A549 (cell line): Measurements from ENCODE around the gene TCP11. TPM values are rescaled to one million over a fixed set of nuclear protein-coding genes. Genes with fewer than 3 reads are reported as not detected.

Source experiments
- ATAC-seq, 2 experiments: fragments of 200-7000 bp in 1 of 2; fragments of >200 bp in 1 of 2; cut with Nextera tagmentation in 1 of 2; cut with Tn5 transposase in 1 of 2; 3 replicates each; pipeline versions ENCODE4 v1.8.0 to v1.9.1; 2018 to 2020; ENCODE audit warnings: mild to moderate bottlenecking in 1 of 2, moderate library complexity in 1 of 2
- CTCF ChIA-PET: fragments of 300-600 bp; sonication (Branson Sonifier 250); formaldehyde crosslinking; extraction: SDS; loops from one replicate; lab custom pipeline; 2021; ENCODE audit warnings: antibody characterized with exemption, inconsistent platforms; lab: Yijun Ruan, JAX
- POLR2A ChIA-PET: fragments of 350-600 bp; formaldehyde crosslinking; extraction: SDS; loops from one replicate; lab custom pipeline; 2021; ENCODE audit warnings: antibody characterized with exemption, inconsistent platforms; lab: Yijun Ruan, JAX
- DNase-seq, 2 experiments: peaks; one replicate each; pipeline versions ENCODE4 v3.0.0 to v3.0.0-alpha.2; 2011 to 2016; ENCODE audit warnings: low read depth in 1 of 2, low spot score in 1 of 2
- FAIRE-seq: peaks from 2 replicates; lab custom pipeline; 2011; peaks lifted over from hg19 to GRCh38; lab: Jason Lieb, UNC
- H3K27ac ChIP-seq, 2 experiments: fragments of >200 bp; sonication (Bioruptor Twin); formaldehyde crosslinking; 3 replicates each; pipeline ENCODE4 v1.5.1; 2016 to 2017
- H3K4me1 ChIP-seq: fragments of >200 bp; sonication (Bioruptor Twin); formaldehyde crosslinking; 3 replicates; pipeline ENCODE4 v1.6.1; 2016
- H3K4me2 ChIP-seq: fragments of >200 bp; sonication (Bioruptor Twin); formaldehyde crosslinking; 3 replicates; pipeline ENCODE4 v1.6.1; 2016
- H3K4me3 ChIP-seq: fragments of >200 bp; sonication (Bioruptor Twin); formaldehyde crosslinking; 3 replicates; pipeline ENCODE4 v1.5.1; 2016
- H3K9me3 ChIP-seq: fragments of >200 bp; sonication (Bioruptor Twin); formaldehyde crosslinking; 3 replicates; pipeline ENCODE4 v1.6.1; 2016
- BHLHE40 ChIP-seq: IDR thresholded peaks from 2 replicates; pipeline ENCODE4 v1.6.1; 2012; ENCODE audit warnings: low read depth, low read length, inconsistent platforms
- CEBPB ChIP-seq, 2 experiments: fragments of >200 bp in 1 of 2; sonication (Bioruptor Twin) in 1 of 2; formaldehyde crosslinking in 1 of 2; IDR thresholded peaks; 2 replicates each; pipeline ENCODE4 v1.6.1; 2012 to 2016
- CHD4 ChIP-seq: fragments of 200-600 bp; sonication (generic); IDR thresholded peaks from 2 replicates; pipeline ENCODE4 v1.6.1; 2016; ENCODE audit warnings: antibody characterized with exemption, mild to moderate bottlenecking, borderline replicate concordance
- E2F6 ChIP-seq: IDR thresholded peaks from 2 replicates; pipeline ENCODE4 v1.6.1; 2012; ENCODE audit warnings: low read depth, borderline replicate concordance
- ELK1 ChIP-seq: fragments of 150-350 bp; IDR thresholded peaks from 2 replicates; pipeline ENCODE4 v1.6.1; 2014; ENCODE audit warnings: low read depth, mild to moderate bottlenecking, low read length
- FOSB ChIP-seq: fragments of 250-450 bp; sonication (Bioruptor Pico); IDR thresholded peaks from 2 replicates; pipeline ENCODE4 v1.5.0; 2020; ENCODE audit warnings: mild to moderate bottlenecking, moderate library complexity
- FOXS1 ChIP-seq: fragments of 250-450 bp; sonication (Bioruptor Pico); IDR thresholded peaks from 2 replicates; pipeline ENCODE4 v1.5.0; 2020; ENCODE audit warnings: mild to moderate bottlenecking, moderate library complexity
- GATA3 ChIP-seq: IDR thresholded peaks from 2 replicates; pipeline ENCODE4 v1.6.1; 2012; ENCODE audit warnings: borderline replicate concordance
- HEYL ChIP-seq: fragments of 250-450 bp; sonication (Bioruptor Pico); IDR thresholded peaks from 2 replicates; pipeline ENCODE4 v1.8.0; 2021; ENCODE audit warnings: mild to moderate bottlenecking, moderate library complexity
- HOXA7 ChIP-seq: fragments of 250-450 bp; sonication (Bioruptor Pico); IDR thresholded peaks from 2 replicates; pipeline ENCODE4 v1.5.0; 2020; ENCODE audit warnings: mild to moderate bottlenecking, moderate library complexity
- HOXB13 ChIP-seq: fragments of 250-450 bp; sonication (Bioruptor Pico); IDR thresholded peaks from 2 replicates; pipeline ENCODE4 v1.5.0; 2020; ENCODE audit warnings: low read depth, mild to moderate bottlenecking, moderate library complexity
- HOXB5 ChIP-seq: fragments of 250-450 bp; sonication (Bioruptor Pico); IDR thresholded peaks from 2 replicates; pipeline ENCODE4 v1.5.0; 2020; ENCODE audit warnings: mild to moderate bottlenecking, moderate library complexity
- JUN ChIP-seq, 2 experiments: fragments of >200 bp; sonication (Bioruptor Twin); formaldehyde crosslinking; IDR thresholded peaks; 2 replicates in 1 of 2; 3 replicates in 1 of 2; pipeline ENCODE4 v1.6.1; 2016 to 2017
- KDM5A ChIP-seq: fragments of 200-600 bp; sonication (generic); IDR thresholded peaks from 2 replicates; pipeline ENCODE4 v1.6.1; 2016; ENCODE audit warnings: antibody characterized with exemption, mild to moderate bottlenecking
- MAX ChIP-seq: IDR thresholded peaks from 2 replicates; pipeline ENCODE4 v1.6.1; 2012
- MAZ ChIP-seq: fragments of 150-350 bp; IDR thresholded peaks from 2 replicates; pipeline ENCODE4 v1.6.1; 2014; ENCODE audit warnings: antibody characterized with exemption, low read depth, low read length, borderline replicate concordance
- NPAS2 ChIP-seq: fragments of 250-450 bp; sonication (Bioruptor Pico); IDR thresholded peaks from 2 replicates; pipeline ENCODE4 v1.8.0; 2022; ENCODE audit warnings: mild to moderate bottlenecking, moderate library complexity, borderline replicate concordance
- POLR2A ChIP-seq: IDR thresholded peaks from 2 replicates; pipeline ENCODE4 v1.6.1; 2012; ENCODE audit warnings: mild to moderate bottlenecking, low read length
- POLR2AphosphoS2 ChIP-seq: conservative IDR thresholded peaks from 2 replicates; pipeline ENCODE4 v1.6.1; 2012; ENCODE audit warnings: low read length, improper control_type of control experiment, inconsistent platforms
- SMC3 ChIP-seq: fragments of >200 bp; sonication (Bioruptor Twin); formaldehyde crosslinking; IDR thresholded peaks from 3 replicates; pipeline ENCODE4 v1.6.1; 2018; ENCODE audit warnings: inconsistent platforms
- TP53 ChIP-seq: fragments of 250-450 bp; sonication (Bioruptor Pico); IDR thresholded peaks from 2 replicates; pipeline ENCODE4 v1.5.0; 2021; ENCODE audit warnings: mild to moderate bottlenecking, moderate library complexity
- ZC3H11A ChIP-seq: fragments of 450-650 bp; IDR thresholded peaks from 2 replicates; pipeline ENCODE4 v1.6.1; 2014; ENCODE audit warnings: antibody characterized with exemption, mild to moderate bottlenecking
- whole genome bisulfite sequencing: methylation state at CpG from one replicate; pipeline ENCODE4 v1.1.6; 2017; ENCODE audit errors: missing lambda C conversion rate; 5-methylcytosine and 5-hydroxymethylcytosine counted together
- polyA plus RNA-seq, 4 experiments: library from polyadenylated mRNA; depleted of rRNA in 3 of 4; stranded (reverse); fragments of >200 nt; fragmentation: RNase III in 1 of 4; extraction: RNeasy Plus Mini Kit Qiagen cat#74134 plus additional on column Dnase treatment in 1 of 4; gene quantifications; 2 replicates in 3 of 4; 3 replicates in 1 of 4; pipeline ENCODE4 v1.2.3, GENCODE V29; 2011 to 2017

Gene TCP11
- polyA plus RNA-seq, 2 of the 4 experiments (the other 2 are of a cell fraction) = 0.06 TPM; not detected in 1

GRCh38 chr6:35166520-35166919 lies 25.4 kb upstream of the TCP11 start:
- POLR2A ChIA-PET = no interaction called here

GRCh38 chr6:35166116-35166515 lies 25.0 kb upstream of the TCP11 start:
- POLR2A ChIA-PET = no interaction called here
- FAIRE-seq = no peak
- CTCF ChIA-PET = interaction anchor here (0.9 to 1.6 kb wide), 5 partner anchors 20 to 258 kb away, joined by 3 to 5 read pairs (median 4); no protein-coding TSS in a partner anchor
- Histone ChIP-seq H3K9me3 (no peaks in the 10 kb centered on the region; the same call in 2 of the 3 replicates), H3K27ac (peak overlapping the region; percentile 35 to 61; a peak in 3 of 6 replicates), H3K4me1 (peaks cover 17% of the 10 kb centered on the region), H3K4me2 (peak overlapping the region; percentile 32), H3K4me3 (no peak overlapping the region)
- no peak for TF ChIP-seq HOXA7 (CRISPR knock-in tag)
- TF ChIP-seq E2F6 = no peak
- TF ChIP-seq SMC3 = no peak
- TF ChIP-seq JUN (IDR thresholded peaks at IDR 0.05) = no peak
- no peak for TF ChIP-seq FOSB (CRISPR knock-in tag)
- no peak for TF ChIP-seq CHD4
- no peak for TF ChIP-seq ELK1
- no peak for TF ChIP-seq POLR2A
- TF ChIP-seq FOXS1 (CRISPR knock-in tag) = no peak
- TF ChIP-seq NPAS2 (CRISPR knock-in tag) = no peak
- DNase-seq = no peak
- WGBS = 95% methylated on average over 2 of the region's 2 CpGs
- peak in 1 of 2 experiments; percentile 30; a peak in 3 of 6 replicates for ATAC-seq

More at GRCh38 chr6:35166520-35166919, 25.4 kb upstream of the TCP11 start:
- TF ChIP-seq HOXB13 (CRISPR knock-in tag) = no peak
- TF ChIP-seq BHLHE40 = no peak
- TF ChIP-seq E2F6 = no peak
- TF ChIP-seq TP53 (CRISPR knock-in tag) = no peak
- TF ChIP-seq, all 56 proteins: peak for 0
- DNase-seq (no peak), ATAC-seq (peak in 1 of 2 experiments; percentile 58; a peak in 2 of 6 replicates), FAIRE-seq (no peak)
- CTCF ChIA-PET = interaction anchor here (0.6 to 1.6 kb wide), 6 partner anchors 20 to 810 kb away, joined by 3 to 5 read pairs (median 4); no protein-coding TSS in a partner anchor
- WGBS = 39% methylated on average over 5 of the region's 5 CpGs
- no peak overlapping the region for H3K4me3 ChIP-seq
- H3K4me1 ChIP-seq = peaks cover 17% of the 10 kb centered on the region
- peak overlapping the region; percentile 35 to 61; a peak in 3 of 6 replicates for H3K27ac ChIP-seq
- H3K9me3 ChIP-seq = no peaks in the 10 kb centered on the region; the same call in 2 of the 3 replicates
- peak overlapping the region; percentile 32; the same call in 2 of the 3 replicates for H3K4me2 ChIP-seq

- H3K4me3 ChIP-seq = no peak overlapping the region
- ChIA-PET CTCF (interaction anchor here (0.8 to 1.6 kb wide), 3 partner anchors 14 to 179 kb away, joined by 3 to 4 read pairs (median 4); no protein-coding TSS in a partner anchor), POLR2A (no interaction called here)
- H3K9me3 ChIP-seq = no peaks in the 10 kb centered on the region; the same call in 2 of the 3 replicates
- peak overlapping the region; percentile 35 to 61; a peak in 3 of 6 replicates for H3K27ac ChIP-seq
- FAIRE-seq = no peak
- peak in 1 of 2 experiments; percentile 52; a peak in 3 of 6 replicates for ATAC-seq
- DNase-seq = peak in 1 of 2 experiments; percentile 47
- peaks cover 17% of the 10 kb centered on the region for H3K4me1 ChIP-seq
- TF ChIP-seq CEBPB (IDR thresholded peaks at IDR 0.05) = no peak
- TF ChIP-seq CHD4 = no peak
- WGBS = 46% methylated on average over 2 of the region's 2 CpGs
- H3K4me2 ChIP-seq = peak overlapping the region; percentile 32
Observed at GRCh38 chr6:35165630-35166071, 24.5 kb upstream of the TCP11 start.

- ATAC-seq (no peak), DNase-seq (no peak), FAIRE-seq (no peak)
- Histone ChIP-seq H3K4me1 (peaks cover 17% of the 10 kb centered on the region), H3K9me3 (no peaks in the 10 kb centered on the region; the same call in 2 of the 3 replicates), H3K4me2 (no peak overlapping the region), H3K4me3 (no peak overlapping the region), H3K27ac (peak overlapping the region in 1 of 2 experiments; percentile 61; a peak in 1 of 6 replicates)
- CTCF ChIA-PET = interaction anchor here (0.6 kb wide), 1 partner anchor 470 kb away, joined by 4 read pairs; no protein-coding TSS in a partner anchor
- 88% methylated on average over 4 of the region's 4 CpGs for WGBS
- TF ChIP-seq POLR2AphosphoS2 (no peak), HOXB5 (CRISPR knock-in tag) (no peak), FOSB (CRISPR knock-in tag) (no peak), HEYL (no peak), MAX (no peak), ZC3H11A (no peak), MAZ (no peak), KDM5A (no peak), GATA3 (no peak), NPAS2 (CRISPR knock-in tag) (no peak)
- POLR2A ChIA-PET = no interaction called here
Observed at GRCh38 chr6:35164868-35165267, 23.7 kb upstream of the TCP11 start.
